ENCODE results near the gene HS6ST2. TPM values are rescaled to one million over a fixed set of nuclear protein-coding genes. Genes with fewer than 3 reads are reported as not detected.

The HS6ST2 gene
- total RNA-seq, 3 donors from 2014 or later = 0.32 to 1.3 (median 1.2) TPM

- intact Hi-C loops (cut with DNase I; ENCODE audit: low total_unique reads) = no loop called here
- Histone ChIP-seq H3K9me3 (no peaks in the 10 kb centered on the region), H3K4me1 (no peaks in the 10 kb centered on the region), H3K36me3 (no peaks in the 10 kb centered on the region), H3K27ac (no peak overlapping the region), H3K27me3 (peaks cover 0 to 71% of the 10 kb centered on the region in 2 donors), H3K4me3 (no peak overlapping the region)
- no peak for DNase-seq (ENCODE audit: low spot score in 2 of 2)
- TF ChIP-seq POLR2A (IDR thresholded peaks at IDR 0.05) (no peak), POLR2AphosphoS5 (IDR thresholded peaks at IDR 0.05) (no peak), CTCF (IDR thresholded peaks at IDR 0.05) (no peak)
Observed at GRCh38 chrX:132671229-132671641, 287.2 kb downstream of the HS6ST2 start.

GRCh38 chrX:132669142-132669541 lies 289.3 kb downstream of the HS6ST2 start:
- TF ChIP-seq POLR2A (IDR thresholded peaks at IDR 0.05) (no peak), CTCF (IDR thresholded peaks at IDR 0.05) (no peak), POLR2AphosphoS5 (IDR thresholded peaks at IDR 0.05) (no peak)
- H3K4me3 ChIP-seq = no peak overlapping the region
- H3K36me3 ChIP-seq = no peaks in the 10 kb centered on the region
- no peak overlapping the region for H3K27ac ChIP-seq
- intact Hi-C loops (cut with DNase I; ENCODE audit: low total_unique reads) = no loop called here
- no peaks in the 10 kb centered on the region for H3K4me1 ChIP-seq
- peaks cover 0 to 69% of the 10 kb centered on the region in 2 donors for H3K27me3 ChIP-seq
- no peak for DNase-seq (ENCODE audit: low spot score in 2 of 2)
- no peaks in the 10 kb centered on the region for H3K9me3 ChIP-seq

- DNase-seq (ENCODE audit: low spot score in 2 of 2) = no peak
- TF ChIP-seq CTCF (IDR thresholded peaks at IDR 0.05) (no peak), POLR2AphosphoS5 (IDR thresholded peaks at IDR 0.05) (no peak), POLR2A (IDR thresholded peaks at IDR 0.05) (no peak)
- no peak overlapping the region for H3K4me3 ChIP-seq
- H3K27me3 ChIP-seq = peaks cover 0 to 66% of the 10 kb centered on the region in 2 donors
- intact Hi-C loops (cut with DNase I; ENCODE audit: low total_unique reads) = no loop called here
- H3K27ac ChIP-seq = no peak overlapping the region
- no peaks in the 10 kb centered on the region for H3K36me3 ChIP-seq
- H3K9me3 ChIP-seq = no peaks in the 10 kb centered on the region
- no peaks in the 10 kb centered on the region for H3K4me1 ChIP-seq
Observed at GRCh38 chrX:132668178-132668577, 290.3 kb downstream of the HS6ST2 start.

- Histone ChIP-seq H3K27ac (no peak overlapping the region), H3K4me3 (no peak overlapping the region), H3K27me3 (peaks cover 0 to 62% of the 10 kb centered on the region in 2 donors), H3K36me3 (no peaks in the 10 kb centered on the region), H3K4me1 (no peaks in the 10 kb centered on the region), H3K9me3 (no peaks in the 10 kb centered on the region)
- TF ChIP-seq POLR2A (IDR thresholded peaks at IDR 0.05) (no peak), POLR2AphosphoS5 (IDR thresholded peaks at IDR 0.05) (no peak), CTCF (IDR thresholded peaks at IDR 0.05) (no peak)
- intact Hi-C loops (cut with DNase I; ENCODE audit: low total_unique reads) = no loop called here
- no peak for DNase-seq (ENCODE audit: low spot score in 2 of 2)
Observed at GRCh38 chrX:132665676-132666075, 292.8 kb downstream of the HS6ST2 start.

- H3K36me3 ChIP-seq = no peaks in the 10 kb centered on the region
- peaks cover 0 to 61% of the 10 kb centered on the region in 2 donors for H3K27me3 ChIP-seq
- DNase-seq (ENCODE audit: low spot score in 2 of 2) = no peak
- intact Hi-C loops (cut with DNase I; ENCODE audit: low total_unique reads) = no loop called here
- H3K27ac ChIP-seq = no peak overlapping the region
- H3K4me1 ChIP-seq = no peaks in the 10 kb centered on the region
- TF ChIP-seq CTCF (IDR thresholded peaks at IDR 0.05) (no peak), POLR2AphosphoS5 (IDR thresholded peaks at IDR 0.05) (no peak), POLR2A (IDR thresholded peaks at IDR 0.05) (no peak)
- no peaks in the 10 kb centered on the region for H3K9me3 ChIP-seq
- no peak overlapping the region for H3K4me3 ChIP-seq
Observed at GRCh38 chrX:132664273-132664672, 294.2 kb downstream of the HS6ST2 start.
